HepG2 (cell line): Measurements from ENCODE around the gene SEH1L. TPM values are rescaled to one million over a fixed set of nuclear protein-coding genes. Genes with fewer than 3 reads are reported as not detected.

Source experiments
- ARID3A ChIP-seq: IDR thresholded peaks from 2 replicates; pipeline ENCODE4 v1.6.1; 2012; ENCODE audit warnings: low read depth, low read length, improper control_type of control experiment
- HNF4G ChIP-seq, 2 experiments: sonication (generic) in 1 of 2; formaldehyde crosslinking in 1 of 2; IDR thresholded peaks; 2 replicates each; pipeline versions ENCODE4 v1.4.0 to v1.6.1; 2011 to 2020; ENCODE audit warnings: borderline replicate concordance in 2 of 2, low read depth in 2 of 2, mild to moderate bottlenecking in 2 of 2, low read length in 1 of 2, missing genetic modification reagents in 1 of 2, moderate library complexity in 1 of 2
- MAFK ChIP-seq, 2 experiments: IDR thresholded peaks in 1 of 2; conservative IDR thresholded peaks in 1 of 2; 2 replicates each; pipeline ENCODE4 v1.6.1; 2011; ENCODE audit warnings: improper control_type of control experiment in 2 of 2, low read length in 2 of 2
- MAZ ChIP-seq, 2 experiments: sonication (generic) in 1 of 2; formaldehyde crosslinking in 1 of 2; IDR thresholded peaks; 2 replicates each; pipeline versions ENCODE4 v1.5.0 to v1.6.1; 2012 to 2020; ENCODE audit warnings: low read depth in 2 of 2, mild to moderate bottlenecking in 2 of 2, borderline replicate concordance in 1 of 2, improper control_type of control experiment in 1 of 2, low read length in 1 of 2, missing genetic modification reagents in 1 of 2, moderate library complexity in 1 of 2
- MXI1 ChIP-seq: IDR thresholded peaks from 3 replicates; pipeline ENCODE4 v1.6.1; 2012; ENCODE audit warnings: low read depth, low read length, inconsistent platforms, borderline replicate concordance
- SIX1 ChIP-seq: sonication (generic); formaldehyde crosslinking; IDR thresholded peaks from 2 replicates; pipeline ENCODE4 v1.4.0; 2020; ENCODE audit warnings: missing genetic modification reagents, borderline replicate concordance
- SNAPC5 ChIP-seq: sonication (generic); formaldehyde crosslinking; IDR thresholded peaks from 2 replicates; pipeline ENCODE4 v1.8.1; 2023; ENCODE audit warnings: mild to moderate bottlenecking, missing genetic modification reagents, borderline replicate concordance
- ZFP91 ChIP-seq: sonication (generic); formaldehyde crosslinking; IDR thresholded peaks from 2 replicates; pipeline ENCODE4 v1.9.0; 2022; ENCODE audit warnings: missing genetic modification reagents, mild to moderate bottlenecking, borderline replicate concordance
- ZHX2 ChIP-seq, 2 experiments: sonication (generic) in 1 of 2; formaldehyde crosslinking in 1 of 2; IDR thresholded peaks; 2 replicates each; pipeline versions ENCODE4 v1.6.1 to v1.9.0; 2014 to 2022; ENCODE audit warnings: antibody characterized with exemption in 1 of 2, borderline replicate concordance in 1 of 2, inconsistent platforms in 1 of 2, low read depth in 1 of 2, missing genetic modification reagents in 1 of 2
- ZNF160 ChIP-seq: sonication (generic); formaldehyde crosslinking; IDR thresholded peaks from 2 replicates; pipeline ENCODE4 v1.8.0; 2022; ENCODE audit warnings: mild to moderate bottlenecking, inconsistent platforms, missing genetic modification reagents
- ZNF292 ChIP-seq: sonication (generic); formaldehyde crosslinking; IDR thresholded peaks from 2 replicates; pipeline ENCODE4 v1.8.1; 2022; ENCODE audit warnings: mild to moderate bottlenecking, low read depth, missing genetic modification reagents, borderline replicate concordance
- ZNF781 ChIP-seq: sonication (generic); formaldehyde crosslinking; IDR thresholded peaks from 2 replicates; pipeline ENCODE4 v1.5.1; 2020; ENCODE audit warnings: borderline replicate concordance, mild to moderate bottlenecking, missing genetic modification reagents; ENCODE audit errors: not compliant biosample characterization
- ZNF788 ChIP-seq: sonication (generic); formaldehyde crosslinking; IDR thresholded peaks from 2 replicates; pipeline ENCODE4 v1.5.0; 2020; ENCODE audit warnings: mild to moderate bottlenecking, missing genetic modification reagents, borderline replicate concordance
- ZNF879 ChIP-seq: sonication (generic); formaldehyde crosslinking; IDR thresholded peaks from 2 replicates; pipeline ENCODE4 v1.8.1; 2023; ENCODE audit warnings: missing genetic modification reagents
- ZSCAN29 ChIP-seq: sonication (generic); formaldehyde crosslinking; conservative IDR thresholded peaks from 2 replicates; pipeline ENCODE4 v1.4.0; 2020; ENCODE audit warnings: mild to moderate bottlenecking, missing genetic modification reagents
- polyA plus RNA-seq, 8 experiments: library from polyadenylated mRNA; depleted of rRNA in 3 of 8; stranded (reverse) in 7 of 8; unstranded in 1 of 8; fragments of >200 nt; fragmentation: Illumina TruSeq in 4 of 8; extraction: Trizol in 4 of 8; gene quantifications; 2 replicates each; pipeline versions ENCODE4 v1.2.1 to v1.2.3, GENCODE V29; 2011 to 2016; ENCODE audit warnings: low read depth in 4 of 8, missing spikeins in 1 of 8, mixed read lengths in 1 of 8; ENCODE audit not compliant: insufficient read depth in 1 of 8
- total RNA-seq, 5 experiments: library from RNA; depleted of rRNA; stranded (reverse); fragments of >200 nt; fragmentation: Illumina TruSeq; extraction: Trizol; gene quantifications; 2 replicates each; pipeline ENCODE4 v1.2.3, GENCODE V29; 2016; ENCODE audit warnings: low read depth in 1 of 5

SEH1L gene
- total and polyA plus RNA-seq, 2 of the 13 experiments (the other 11 are each of a cell fraction or from before 2014, with no cell fraction given): 59.6 to 63.5 TPM

GRCh38 chr18:12990967-12991820 is 43.4 kb downstream of the SEH1L start, which contains the start of gene CEP192 (continued):
- TF ChIP-seq ZHX2 (IDR thresholded peaks at IDR 0.05; ENCODE audit: low read depth): no peak; the same call in 1 of the 2 replicates
- peak; percentile 91 for TF ChIP-seq ZHX2 (CRISPR knock-in tag; IDR thresholded peaks at IDR 0.05; ENCODE audit: borderline replicate concordance)
- TF ChIP-seq ZNF292 (CRISPR knock-in tag): peak; percentile 76
- peak; percentile 83 for TF ChIP-seq ZNF788 (CRISPR knock-in tag)
- peak; percentile 93 for TF ChIP-seq ZFP91
- no peak for TF ChIP-seq HNF4G (IDR thresholded peaks at IDR 0.05; ENCODE audit: borderline replicate concordance, low read depth, low read length)
- TF ChIP-seq HNF4G (CRISPR knock-in tag; IDR thresholded peaks at IDR 0.05; ENCODE audit: borderline replicate concordance, low read depth): peak; percentile 72; the same call in 1 of the 2 replicates
- TF ChIP-seq SNAPC5 (CRISPR knock-in tag): peak; percentile 75; the same call in 1 of the 2 replicates
- TF ChIP-seq ARID3A: no peak
- peak; percentile 49; the same call in 1 of the 3 replicates for TF ChIP-seq MXI1
- peak; percentile 96 for TF ChIP-seq ZNF781
- TF ChIP-seq ZSCAN29 (CRISPR knock-in tag): peak; percentile 71; the same call in 1 of the 2 replicates
- TF ChIP-seq MAFK (conservative IDR thresholded peaks at IDR 0.05 in 1 of 2, IDR thresholded peaks at IDR 0.05 in 1 of 2; ENCODE audit: low read length in 2 of 2): no peak
- peak; percentile 58; the same call in 1 of the 2 replicates for TF ChIP-seq ZNF879 (CRISPR knock-in tag)
- TF ChIP-seq SIX1: 0 out of 2 replicates have a peak, but pooled peaks have one; percentile 10
- no peak; the same call in 1 of the 2 replicates for TF ChIP-seq MAZ (IDR thresholded peaks at IDR 0.05; ENCODE audit: borderline replicate concordance, low read depth, low read length)
- peak; percentile 83 for TF ChIP-seq MAZ (CRISPR knock-in tag; IDR thresholded peaks at IDR 0.05; ENCODE audit: low read depth)
- TF ChIP-seq ZNF160 (CRISPR knock-in tag): peak; percentile 88
